Thoracic aorta (tissue), 2 donors: Measurements from ENCODE around the gene MAML2. TPM values are rescaled to one million over a fixed set of nuclear protein-coding genes. Genes with fewer than 3 reads are reported as not detected.

Experiments
- ATAC-seq: fragments of 150-250 bp; one replicate; pipeline ENCODE4 v1.8.0; 2017; ENCODE audit warnings: low read depth; ENCODE audit not compliant: insufficient number of reproducible peaks, low FRiP score
- DNase-seq: peaks from one replicate; pipeline ENCODE4 v3.0.0-alpha.2; 2020; ENCODE audit warnings: low spot score
- H3K27ac ChIP-seq, 2 donors: fragments of 200-600 bp; sonication (generic); 1 replicate in 1 of 2; 2 replicates in 1 of 2; pipeline ENCODE4 v1.5.1; 2016; ENCODE audit warnings: mild to moderate bottlenecking in 2 of 2, moderate library complexity in 2 of 2
- H3K27me3 ChIP-seq: fragments of 200-600 bp; sonication (generic); replicated peaks from 2 replicates; pipeline ENCODE4 v1.6.0; 2016; ENCODE audit warnings: mild to moderate bottlenecking; ENCODE audit not compliant: insufficient read depth
- H3K36me3 ChIP-seq: fragments of 200-600 bp; sonication (generic); one replicate; pipeline ENCODE4 v1.5.1; 2016
- H3K4me1 ChIP-seq, 2 donors: fragments of 200-600 bp; sonication (generic); 1 replicate in 1 of 2; 2 replicates in 1 of 2; pipeline versions ENCODE4 v1.5.1 to v1.6.0; 2016; ENCODE audit warnings: low read depth in 2 of 2, mild to moderate bottlenecking in 1 of 2; ENCODE audit not compliant: control insufficient read depth in 1 of 2
- H3K4me3 ChIP-seq: fragments of 200-600 bp; sonication (generic); 2 replicates; pipeline ENCODE4 v1.5.1; 2016; ENCODE audit warnings: mild to moderate bottlenecking
- H3K9me3 ChIP-seq: fragments of 200-600 bp; sonication (generic); 2 replicates; pipeline ENCODE4 v1.5.1; 2016
- CTCF ChIP-seq: fragments of 200-600 bp; sonication (generic); IDR thresholded peaks from one replicate; pipeline ENCODE4 v1.5.1; 2019; ENCODE audit warnings: antibody characterized with exemption
- total RNA-seq, 2 donors: library from RNA; depleted of rRNA; stranded (reverse); fragments of >200 nt; gene quantifications; one replicate each; pipeline versions ENCODE4 v1.1.0 to v1.2.3, GENCODE V29; 2016

Gene MAML2
- total RNA-seq, 2 donors from 2014 or later: 23.4 to 29.6 TPM

- H3K36me3 ChIP-seq: no peaks in the 10 kb centered on the region
- no peak overlapping the region for H3K4me3 ChIP-seq
- peaks cover 21 to 69% of the 10 kb centered on the region in 2 donors for H3K4me1 ChIP-seq
- DNase-seq: no peak
- H3K9me3 ChIP-seq: no peaks in the 10 kb centered on the region
- H3K27me3 ChIP-seq: no peaks in the 10 kb centered on the region
- H3K27ac ChIP-seq: peak overlapping the region in 1 of 2 donors; percentile 82
- TF ChIP-seq CTCF: no peak
- no peak for ATAC-seq
Measured at GRCh38 chr11:96323642-96323985, 19.4 kb downstream of the MAML2 start.

- no peaks in the 10 kb centered on the region for H3K27me3 ChIP-seq
- peak overlapping the region; percentile 14 to 82 for H3K27ac ChIP-seq
- DNase-seq: no peak
- peaks cover 24 to 71% of the 10 kb centered on the region in 2 donors for H3K4me1 ChIP-seq
- no peak for ATAC-seq
- H3K9me3 ChIP-seq: no peaks in the 10 kb centered on the region
- no peak for TF ChIP-seq CTCF
- H3K4me3 ChIP-seq: peak overlapping the region; percentile 25
- H3K36me3 ChIP-seq: no peaks in the 10 kb centered on the region
Measured at GRCh38 chr11:96322775-96323641, 20.0 kb downstream of the MAML2 start.

GRCh38 chr11:96321091-96321490 lies 21.9 kb downstream of the MAML2 start:
- H3K27me3 ChIP-seq: no peaks in the 10 kb centered on the region
- DNase-seq: no peak
- no peaks in the 10 kb centered on the region for H3K36me3 ChIP-seq
- TF ChIP-seq CTCF: no peak
- peaks cover 35 to 82% of the 10 kb centered on the region in 2 donors for H3K4me1 ChIP-seq
- H3K27ac ChIP-seq: no peak overlapping the region
- no peak for ATAC-seq
- no peaks in the 10 kb centered on the region for H3K9me3 ChIP-seq
- H3K4me3 ChIP-seq: no peak overlapping the region

- no peak for DNase-seq
- H3K27ac ChIP-seq: no peak overlapping the region
- ATAC-seq: no peak
- H3K27me3 ChIP-seq: no peaks in the 10 kb centered on the region
- no peaks in the 10 kb centered on the region for H3K36me3 ChIP-seq
- no peaks in the 10 kb centered on the region for H3K9me3 ChIP-seq
- TF ChIP-seq CTCF: no peak
- no peak overlapping the region for H3K4me3 ChIP-seq
- peaks cover 31 to 73% of the 10 kb centered on the region in 2 donors for H3K4me1 ChIP-seq
Measured at GRCh38 chr11:96319898-96320656, 22.9 kb downstream of the MAML2 start.

- no peak for DNase-seq
- no peaks in the 10 kb centered on the region for H3K36me3 ChIP-seq
- peaks cover 39 to 75% of the 10 kb centered on the region in 2 donors for H3K4me1 ChIP-seq
- no peak for ATAC-seq
- TF ChIP-seq CTCF: no peak
- H3K27me3 ChIP-seq: no peaks in the 10 kb centered on the region
- H3K9me3 ChIP-seq: no peaks in the 10 kb centered on the region
- H3K27ac ChIP-seq: no peak overlapping the region
- no peak overlapping the region for H3K4me3 ChIP-seq
Measured at GRCh38 chr11:96318850-96319249, 24.1 kb downstream of the MAML2 start.
